Thyroid gland (tissue), 4 donors: ENCODE measurements around the gene OCA2.

ENCODE experiments used
- POLR2A ChIP-seq, 2 donors: fragments of 450-650 bp; IDR thresholded peaks; one replicate each; pipeline ENCODE4 v1.6.1; 2017; ENCODE audit warnings: antibody characterized with exemption in 2 of 2, mild to moderate bottlenecking in 2 of 2, moderate library complexity in 1 of 2
- TF ChIP-seq, protein P1 (sequence below), 6 experiments: fragments of 200-600 bp in 3 of 6; fragments of 450-650 bp in 3 of 6; sonication (generic) in 3 of 6; IDR thresholded peaks; one replicate each; pipeline ENCODE4 v1.5.1; 2016 to 2019; ENCODE audit warnings: antibody characterized with exemption in 6 of 6, mild to moderate bottlenecking in 2 of 6, inconsistent platforms in 1 of 6, moderate library complexity in 1 of 6

DNA sequence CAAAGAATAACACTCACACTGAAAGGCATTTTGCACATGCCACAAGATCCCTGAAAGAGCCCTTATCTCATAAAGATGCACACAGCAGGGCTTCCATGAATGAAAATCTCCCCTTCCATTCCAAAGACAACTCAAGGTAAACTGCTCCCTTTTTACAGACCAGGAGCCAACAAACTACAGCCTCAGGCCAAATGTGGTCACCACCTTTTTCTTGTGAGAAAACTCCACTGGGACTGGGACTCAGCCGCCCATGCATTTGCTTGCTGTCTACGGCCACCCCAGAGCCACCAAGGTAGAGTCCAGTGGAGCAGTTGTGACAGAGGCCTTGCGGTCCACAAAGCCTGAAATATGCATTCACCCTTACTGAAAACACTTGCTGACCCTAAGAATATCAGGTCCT, 334.8 kb downstream of the OCA2 start:
- TF ChIP-seq, protein P1, sequence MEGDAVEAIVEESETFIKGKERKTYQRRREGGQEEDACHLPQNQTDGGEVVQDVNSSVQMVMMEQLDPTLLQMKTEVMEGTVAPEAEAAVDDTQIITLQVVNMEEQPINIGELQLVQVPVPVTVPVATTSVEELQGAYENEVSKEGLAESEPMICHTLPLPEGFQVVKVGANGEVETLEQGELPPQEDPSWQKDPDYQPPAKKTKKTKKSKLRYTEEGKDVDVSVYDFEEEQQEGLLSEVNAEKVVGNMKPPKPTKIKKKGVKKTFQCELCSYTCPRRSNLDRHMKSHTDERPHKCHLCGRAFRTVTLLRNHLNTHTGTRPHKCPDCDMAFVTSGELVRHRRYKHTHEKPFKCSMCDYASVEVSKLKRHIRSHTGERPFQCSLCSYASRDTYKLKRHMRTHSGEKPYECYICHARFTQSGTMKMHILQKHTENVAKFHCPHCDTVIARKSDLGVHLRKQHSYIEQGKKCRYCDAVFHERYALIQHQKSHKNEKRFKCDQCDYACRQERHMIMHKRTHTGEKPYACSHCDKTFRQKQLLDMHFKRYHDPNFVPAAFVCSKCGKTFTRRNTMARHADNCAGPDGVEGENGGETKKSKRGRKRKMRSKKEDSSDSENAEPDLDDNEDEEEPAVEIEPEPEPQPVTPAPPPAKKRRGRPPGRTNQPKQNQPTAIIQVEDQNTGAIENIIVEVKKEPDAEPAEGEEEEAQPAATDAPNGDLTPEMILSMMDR (IDR thresholded peaks at IDR 0.05), result no peak
- TF ChIP-seq POLR2A (IDR thresholded peaks at IDR 0.05), result no peak
